IPS DF 6.9 (cell line): ENCODE data around the gene STX8.

Experiments
- DNase-seq: peaks from one replicate; pipeline ENCODE4 v3.0.0-alpha.2; 2013; ENCODE audit warnings: low read depth, low spot score
- H3K27ac ChIP-seq: one replicate; pipeline ENCODE4 v1.5.1; 2013; ENCODE audit warnings: low read length, control low read depth
- H3K27me3 ChIP-seq: 2 replicates; pipeline ENCODE4 v1.6.1; 2013; ENCODE audit warnings: mild to moderate bottlenecking, low read length; ENCODE audit not compliant: control insufficient read depth, insufficient read depth
- H3K36me3 ChIP-seq: 2 replicates; pipeline ENCODE4 v1.6.1; 2013; ENCODE audit warnings: low read length; ENCODE audit not compliant: control insufficient read depth, insufficient read depth
- H3K4me1 ChIP-seq: 2 replicates; pipeline ENCODE4 v1.6.1; 2013; ENCODE audit warnings: low read length; ENCODE audit not compliant: control insufficient read depth, insufficient read depth
- H3K4me3 ChIP-seq: 2 replicates; pipeline ENCODE4 v1.5.1; 2013; ENCODE audit warnings: mild to moderate bottlenecking, low read length
- H3K9me3 ChIP-seq: 2 replicates; pipeline ENCODE4 v1.6.1; 2013; ENCODE audit warnings: low read length, inconsistent platforms; ENCODE audit not compliant: control insufficient read depth, insufficient read depth
- WGBS: extraction: QIAGEN DNeasy Blood & Tissue Kit; methylation state at CpG from one replicate; pipeline ENCODE4 v1.1.7; 2013; ENCODE audit warnings: mixed read lengths, missing lambda C conversion rate; ENCODE audit not compliant: insufficient read length, insufficient coverage; 5-methylcytosine and 5-hydroxymethylcytosine counted together

Gene STX8

DNA sequence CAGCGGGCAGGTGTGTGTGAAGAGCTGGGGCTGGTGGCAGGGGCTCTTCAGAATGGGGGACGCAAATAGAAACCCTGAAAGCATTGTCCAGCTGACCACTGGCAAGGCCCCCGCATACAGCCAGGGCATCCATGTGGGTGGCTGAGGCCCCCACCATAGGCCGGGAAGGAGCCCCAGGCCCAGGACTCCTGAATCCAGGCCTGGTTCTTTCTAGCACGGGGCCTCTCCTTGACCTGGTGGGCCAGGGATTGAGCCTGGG is 353.8 kb downstream of the STX8 start:
- no peaks in the 10 kb centered on the region for H3K27me3 ChIP-seq
- no peak overlapping the region for H3K4me3 ChIP-seq
- H3K4me1 ChIP-seq = peaks cover 6% of the 10 kb centered on the region; the same call in 1 of the 2 replicates
- H3K9me3 ChIP-seq = no peaks in the 10 kb centered on the region
- H3K27ac ChIP-seq = no peak overlapping the region
- H3K36me3 ChIP-seq = no peaks in the 10 kb centered on the region
- no CpG with 5 or more reads among the region's 5 CpGs for WGBS
- no peak for DNase-seq

DNA sequence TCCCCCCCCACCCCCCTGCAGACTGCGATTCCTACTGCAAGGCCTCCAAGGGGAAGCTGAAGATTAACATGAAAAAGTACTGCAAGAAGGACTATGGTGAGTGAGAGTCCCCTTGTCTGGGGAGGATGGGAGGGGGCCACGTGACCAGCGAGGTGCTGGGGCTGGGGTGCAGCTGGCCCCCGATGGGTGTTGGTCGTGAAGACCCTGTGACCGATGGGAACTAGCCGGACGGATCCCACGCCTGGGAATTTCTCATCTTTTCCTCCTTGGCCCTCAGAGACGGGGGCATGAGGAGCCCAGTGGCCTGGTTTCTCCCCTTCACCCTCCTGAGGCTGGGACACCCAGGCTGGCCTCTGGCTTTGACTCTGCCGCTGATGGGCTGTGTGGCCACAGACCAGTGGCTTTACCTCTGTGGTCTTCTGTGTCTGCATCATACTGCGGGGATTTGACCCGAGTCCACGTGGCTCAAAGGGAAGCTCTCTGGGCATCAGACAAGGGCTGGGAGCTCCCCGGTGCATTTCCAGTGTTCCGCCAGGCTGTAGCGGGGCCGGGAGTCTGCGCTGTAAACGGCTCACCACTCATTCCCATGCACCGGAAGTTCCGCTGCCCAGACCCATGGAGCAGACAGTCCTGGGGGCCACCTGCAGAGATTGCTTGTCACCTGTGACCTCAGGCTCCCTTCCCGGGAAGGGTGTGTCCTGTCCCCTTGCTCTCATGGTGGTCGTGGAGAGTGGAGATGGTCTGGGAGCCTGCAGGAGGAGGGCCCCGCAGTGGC is 354.3 kb downstream of the STX8 start:
- no peaks in the 10 kb centered on the region for H3K27me3 ChIP-seq
- H3K27ac ChIP-seq = no peak overlapping the region
- H3K36me3 ChIP-seq = no peaks in the 10 kb centered on the region
- DNase-seq = no peak
- no peak overlapping the region for H3K4me3 ChIP-seq
- H3K4me1 ChIP-seq = peaks cover 5% of the 10 kb centered on the region; the same call in 1 of the 2 replicates
- H3K9me3 ChIP-seq = no peaks in the 10 kb centered on the region
- WGBS = no CpG with 5 or more reads among the region's 25 CpGs

GRCh38 chr17:9220398-9221146 is 355.0 kb downstream of the STX8 start:
- WGBS = no CpG with 5 or more reads among the region's 23 CpGs
- H3K27ac ChIP-seq = no peak overlapping the region

GRCh38 chr17:9219631-9220397 is 355.8 kb downstream of the STX8 start:
- Histone ChIP-seq H3K4me3 (no peak overlapping the region), H3K36me3 (no peaks in the 10 kb centered on the region), H3K27ac (no peak overlapping the region), H3K4me1 (no peaks in the 10 kb centered on the region), H3K9me3 (no peaks in the 10 kb centered on the region), H3K27me3 (no peaks in the 10 kb centered on the region)
- no CpG with 5 or more reads among the region's 13 CpGs for WGBS
- no peak for DNase-seq

More at GRCh38 chr17:9220398-9221146, 355.0 kb downstream of the STX8 start:
- DNase-seq = no peak
- H3K27me3 ChIP-seq = no peaks in the 10 kb centered on the region
- H3K4me1 ChIP-seq = no peaks in the 10 kb centered on the region; the same call in 1 of the 2 replicates
- no peaks in the 10 kb centered on the region for H3K36me3 ChIP-seq
- H3K9me3 ChIP-seq = no peaks in the 10 kb centered on the region
- no peak overlapping the region for H3K4me3 ChIP-seq

- H3K36me3 ChIP-seq = no peaks in the 10 kb centered on the region
- H3K9me3 ChIP-seq = no peaks in the 10 kb centered on the region
- DNase-seq = no peak
- no peak overlapping the region for H3K27ac ChIP-seq
- no CpG with 5 or more reads among the region's 15 CpGs for WGBS
- H3K4me1 ChIP-seq = no peaks in the 10 kb centered on the region
- no peaks in the 10 kb centered on the region for H3K27me3 ChIP-seq
- H3K4me3 ChIP-seq = no peak overlapping the region
Measured at GRCh38 chr17:9218911-9219310, 356.7 kb downstream of the STX8 start.

GRCh38 chr17:9218064-9218635 is 357.5 kb downstream of the STX8 start:
- Histone ChIP-seq H3K4me3 (no peak overlapping the region), H3K27me3 (no peaks in the 10 kb centered on the region), H3K36me3 (no peaks in the 10 kb centered on the region), H3K4me1 (no peaks in the 10 kb centered on the region), H3K27ac (no peak overlapping the region), H3K9me3 (no peaks in the 10 kb centered on the region)
- DNase-seq = no peak
- WGBS = no CpG with 5 or more reads among the region's 8 CpGs

DNA sequence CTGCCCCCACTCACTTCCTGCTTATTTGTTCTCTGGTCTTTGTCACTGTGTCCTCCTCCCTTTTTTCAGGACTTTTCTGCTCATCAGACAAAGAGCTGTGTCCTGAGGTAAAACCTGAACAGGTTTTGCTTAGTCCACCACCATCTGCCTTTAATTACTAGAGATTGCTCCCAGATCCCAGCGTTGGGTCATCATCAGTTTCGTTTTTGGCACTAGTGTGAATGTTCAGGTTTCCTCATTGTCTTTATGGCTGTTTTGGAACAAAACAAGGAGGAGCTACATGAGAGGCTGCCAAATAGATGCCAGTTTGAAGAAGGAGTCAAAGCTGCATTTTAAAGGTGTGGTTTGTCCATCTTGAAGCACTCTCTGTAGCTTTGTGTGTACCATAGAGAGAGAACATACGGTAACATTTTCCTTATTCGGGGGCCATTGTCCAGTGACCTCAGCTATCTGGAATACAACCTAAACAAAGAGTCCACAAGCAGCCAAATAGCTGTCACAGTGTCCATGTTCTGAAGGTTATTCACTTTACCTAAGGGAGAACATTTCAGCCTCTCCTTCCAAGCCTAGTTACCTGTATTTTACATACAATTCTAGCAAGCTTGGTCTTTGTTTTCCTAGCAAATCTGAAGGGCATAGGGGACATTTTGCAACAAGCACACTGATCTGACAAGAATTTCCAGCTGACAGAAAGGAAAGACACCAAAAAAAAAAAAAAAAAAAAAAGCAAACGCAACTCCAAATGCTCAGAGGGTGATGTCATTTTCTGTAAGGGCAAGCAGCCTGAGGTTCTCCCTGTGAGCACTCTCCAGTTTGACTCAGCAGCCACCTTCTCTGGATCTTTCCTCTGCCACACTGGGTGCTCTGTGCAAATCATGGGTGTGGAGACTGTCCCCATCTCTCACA is 358.2 kb downstream of the STX8 start:
- no CpG with 5 or more reads among the region's 5 CpGs for WGBS
- H3K27ac ChIP-seq = no peak overlapping the region
- H3K36me3 ChIP-seq = no peaks in the 10 kb centered on the region
- DNase-seq = no peak
- no peaks in the 10 kb centered on the region for H3K4me1 ChIP-seq
- no peaks in the 10 kb centered on the region for H3K9me3 ChIP-seq
- no peak overlapping the region for H3K4me3 ChIP-seq
- no peaks in the 10 kb centered on the region for H3K27me3 ChIP-seq

DNA sequence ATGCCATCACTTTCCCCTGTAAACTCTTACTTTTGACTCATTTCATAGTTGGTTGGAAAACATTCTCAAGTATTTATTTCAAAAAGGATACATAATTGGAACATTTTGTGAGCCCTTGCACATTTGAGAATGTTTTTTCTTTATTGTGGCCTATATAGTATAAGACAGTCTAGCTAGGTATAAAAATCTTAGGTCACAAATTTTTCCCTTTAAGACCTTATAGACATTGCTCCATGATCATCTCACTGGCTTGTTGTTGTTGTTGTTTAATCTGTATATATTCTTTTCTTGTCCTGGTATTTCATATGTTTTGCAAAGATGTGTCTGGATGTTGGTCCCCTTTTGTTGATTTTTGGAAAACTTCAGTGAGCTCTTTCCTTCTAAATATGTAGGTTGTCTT is 360.2 kb downstream of the STX8 start:
- H3K4me3 ChIP-seq = no peak overlapping the region
- no peak overlapping the region for H3K27ac ChIP-seq
- DNase-seq = no peak
- no peaks in the 10 kb centered on the region for H3K36me3 ChIP-seq
- H3K9me3 ChIP-seq = no peaks in the 10 kb centered on the region
- H3K4me1 ChIP-seq = no peaks in the 10 kb centered on the region
- no peaks in the 10 kb centered on the region for H3K27me3 ChIP-seq

GRCh38 chr17:9213303-9213640 is 362.3 kb downstream of the STX8 start:
- Histone ChIP-seq H3K36me3 (no peaks in the 10 kb centered on the region), H3K9me3 (no peaks in the 10 kb centered on the region), H3K27me3 (no peaks in the 10 kb centered on the region), H3K27ac (no peak overlapping the region), H3K4me1 (no peaks in the 10 kb centered on the region), H3K4me3 (no peak overlapping the region)
- no peak for DNase-seq
- no CpG with 5 or more reads among the region's 3 CpGs for WGBS
